MCF 10A (cell line): ENCODE data around the gene EPHA6. TPM values are rescaled to one million over a fixed set of nuclear protein-coding genes. Genes with fewer than 3 reads are reported as not detected.

Experiments used
- BruUV-seq: library from RNA; stranded (reverse); fragments of 400-500 nt; replicated peaks from 2 replicates; lab custom pipeline; 2021; lab: Mats Ljungman, UMichigan
- CTCF ChIA-PET: fragments of 300-600 bp; sonication (Branson Sonifier 250); formaldehyde crosslinking; extraction: SDS; loops from one replicate; lab custom pipeline; 2021; ENCODE audit warnings: antibody characterized with exemption, inconsistent platforms; lab: Yijun Ruan, JAX
- POLR2A ChIA-PET: fragments of 300-600, 350-650 bp; sonication (Branson Sonifier 250); formaldehyde crosslinking; extraction: SDS; loops from one replicate; lab custom pipeline; 2020; ENCODE audit warnings: antibody characterized with exemption, inconsistent platforms; lab: Yijun Ruan, JAX
- DNase-seq: peaks from one replicate; pipeline ENCODE4 v3.0.0-alpha.2; 2018; ENCODE audit not compliant: unreplicated experiment
- H3K27ac Mint-ChIP-seq: one replicate; pipeline ENCODE4 v1.8.0; 2022; ENCODE audit warnings: mild to moderate bottlenecking, low read depth, mixed read lengths; ENCODE audit not compliant: unreplicated experiment
- H3K27me3 Mint-ChIP-seq: one replicate; pipeline ENCODE4 v1.8.0; 2022; ENCODE audit warnings: mixed read lengths; ENCODE audit not compliant: insufficient read depth, unreplicated experiment
- H3K36me3 Mint-ChIP-seq: one replicate; pipeline ENCODE4 v1.8.0; 2022; ENCODE audit warnings: mild to moderate bottlenecking, moderate library complexity, mixed read lengths; ENCODE audit not compliant: insufficient read depth, unreplicated experiment
- H3K4me1 Mint-ChIP-seq: one replicate; pipeline ENCODE4 v1.8.0; 2022; ENCODE audit warnings: mixed read lengths; ENCODE audit not compliant: insufficient read depth, unreplicated experiment
- H3K4me3 Mint-ChIP-seq: one replicate; pipeline ENCODE4 v1.8.0; 2022; ENCODE audit warnings: mild to moderate bottlenecking, moderate library complexity, mixed read lengths; ENCODE audit not compliant: unreplicated experiment
- H3K9me3 Mint-ChIP-seq: one replicate; pipeline ENCODE4 v1.8.0; 2022; ENCODE audit warnings: mixed read lengths; ENCODE audit not compliant: unreplicated experiment
- CTCF ChIP-seq: fragments of 200-600 bp; IDR thresholded peaks from one replicate; pipeline ENCODE4 v1.8.0; 2022; ENCODE audit warnings: antibody characterized with exemption, mild to moderate bottlenecking; ENCODE audit not compliant: unreplicated experiment
- intact Hi-C: fragments of 100-400 bp; cut with micrococcal nuclease; formaldehyde crosslinking; loops from 2 replicates; pipeline ENCODE4 v1.14.1; 2022
- total RNA-seq: library from RNA; stranded (reverse); gene quantifications from 2 replicates; pipeline ENCODE4 v1.2.3, GENCODE V29; 2022

EPHA6 gene
- total RNA-seq, 1 experiment from 2014 or later, result 0.33 TPM

- Mint-ChIP-seq H3K27ac (no peak overlapping the region), H3K27me3 (peaks cover 19% of the 10 kb centered on the region), H3K4me1 (no peaks in the 10 kb centered on the region), H3K4me3 (no peak overlapping the region), H3K9me3 (peaks cover 3% of the 10 kb centered on the region), H3K36me3 (no peaks in the 10 kb centered on the region)
- intact Hi-C loops, result no loop called here
- ChIA-PET POLR2A (interaction anchor here (0.6 kb wide), 1 partner anchor 673 kb away, joined by 4 read pairs; no protein-coding TSS in a partner anchor), CTCF (no interaction called here)
- no peak for TF ChIP-seq CTCF
- no TSS peak for BruUV-seq
- no peak for DNase-seq
These were observed 833.1 kb downstream of the EPHA6 start for GRCh38 chr3:97647441-97647982.

- peaks cover 50% of the 10 kb centered on the region for H3K27me3 Mint-ChIP-seq
- intact Hi-C loops, result loop anchor here (5.0 kb wide), 1 partner anchor 366 kb away; no protein-coding TSS in a partner anchor
- no peak overlapping the region for H3K4me3 Mint-ChIP-seq
- DNase-seq, result no peak
- CTCF ChIA-PET, result interaction anchor here (0.5 kb wide), 1 partner anchor 734 kb away, joined by 3 read pairs; no protein-coding TSS in a partner anchor
- BruUV-seq, result no TSS peak
- no peak overlapping the region for H3K27ac Mint-ChIP-seq
- no peaks in the 10 kb centered on the region for H3K36me3 Mint-ChIP-seq
- POLR2A ChIA-PET, result interaction anchor here (0.7 kb wide), 1 partner anchor 74 kb away, joined by 4 read pairs; no protein-coding TSS in a partner anchor
- H3K4me1 Mint-ChIP-seq, result no peaks in the 10 kb centered on the region
- no peaks in the 10 kb centered on the region for H3K9me3 Mint-ChIP-seq
- TF ChIP-seq CTCF, result no peak
These were observed 841.6 kb downstream of the EPHA6 start for GRCh38 chr3:97655971-97656370.

- ChIA-PET POLR2A (interaction anchor here (0.7 kb wide), 1 partner anchor 73 kb away, joined by 4 read pairs; no protein-coding TSS in a partner anchor), CTCF (interaction anchor here (0.5 to 1.1 kb wide), 2 partner anchors 735 to 784 kb away, joined by 3 read pairs; no protein-coding TSS in a partner anchor)
- no peak overlapping the region for H3K4me3 Mint-ChIP-seq
- H3K9me3 Mint-ChIP-seq, result no peaks in the 10 kb centered on the region
- H3K27ac Mint-ChIP-seq, result no peak overlapping the region
- no peak for TF ChIP-seq CTCF
- intact Hi-C loops, result loop anchor here (5.0 kb wide), 1 partner anchor 366 kb away; no protein-coding TSS in a partner anchor
- BruUV-seq, result no TSS peak
- H3K4me1 Mint-ChIP-seq, result no peaks in the 10 kb centered on the region
- H3K27me3 Mint-ChIP-seq, result peaks cover 57% of the 10 kb centered on the region
- no peaks in the 10 kb centered on the region for H3K36me3 Mint-ChIP-seq
- DNase-seq, result no peak
These were observed 842.2 kb downstream of the EPHA6 start for GRCh38 chr3:97656638-97657037.

GRCh38 chr3:97658668-97659285, 844.4 kb downstream of the EPHA6 start:
- no peak overlapping the region for H3K4me3 Mint-ChIP-seq
- DNase-seq, result peak; percentile 48

More at GRCh38 chr3:97658668-97659285, 844.4 kb downstream of the EPHA6 start:
- H3K4me1 Mint-ChIP-seq, result no peaks in the 10 kb centered on the region
- ChIA-PET CTCF (interaction anchor here (0.6 to 1.6 kb wide), 6 partner anchors 15 to 1496 kb away, joined by 3 to 6 read pairs (median 3); no protein-coding TSS in a partner anchor), POLR2A (no interaction called here)
- TF ChIP-seq CTCF, result peak; percentile 70
- intact Hi-C loops, result loop anchor here (1.0 to 5.0 kb wide), 3 partner anchors 61 to 795 kb away; no protein-coding TSS in a partner anchor
- H3K27ac Mint-ChIP-seq, result no peak overlapping the region
- H3K36me3 Mint-ChIP-seq, result no peaks in the 10 kb centered on the region
- H3K27me3 Mint-ChIP-seq, result peaks cover 62% of the 10 kb centered on the region
- H3K9me3 Mint-ChIP-seq, result no peaks in the 10 kb centered on the region
- no TSS peak for BruUV-seq
